ENCODE results near the gene LCK.

Gene LCK

DNA sequence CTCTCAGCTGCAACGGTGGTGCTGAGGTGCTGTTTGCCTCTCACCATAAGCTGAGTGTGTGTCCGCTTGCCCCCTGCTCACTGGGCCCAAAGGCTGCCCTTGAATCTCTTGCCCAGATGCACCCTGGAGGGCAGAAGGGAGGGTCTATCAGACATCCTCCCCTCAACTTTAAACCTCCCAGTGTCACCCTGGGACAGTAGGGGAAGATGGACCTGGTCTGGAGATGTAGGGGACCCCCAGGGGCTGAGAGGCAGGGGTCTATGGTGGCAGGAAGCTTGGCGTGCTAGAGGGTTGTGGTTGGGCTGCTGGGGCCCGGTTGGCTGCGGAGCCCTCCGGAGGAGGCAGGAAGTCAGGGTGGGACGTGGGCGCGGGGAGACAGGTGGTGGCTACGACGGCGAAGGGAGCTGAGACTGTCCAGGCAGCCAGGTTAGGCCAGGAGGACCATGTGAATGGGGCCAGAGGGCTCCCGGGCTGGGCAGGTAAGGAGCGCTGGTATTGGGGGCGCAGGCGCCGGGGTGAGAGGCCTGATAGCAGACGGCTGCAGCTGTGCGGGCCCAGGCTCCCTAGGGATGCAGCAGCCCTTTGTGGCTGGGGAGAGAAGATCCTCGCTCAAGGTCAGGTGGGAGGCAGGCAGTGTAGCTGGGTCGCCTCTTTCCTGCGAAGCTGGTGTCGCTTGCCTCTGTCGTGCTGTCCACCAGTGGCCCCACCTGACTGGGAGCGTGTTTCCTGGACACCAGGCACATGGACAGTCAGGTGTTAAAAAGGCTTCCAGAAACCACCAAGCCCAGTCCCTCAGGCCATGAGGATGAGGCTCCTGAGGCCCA, at the start of gene LCK:
LCK (plus strand) TSS at position 373 of the 824 bp plus-strand sequence. CDS start 23,065 bp downstream, outside the sequence.
- no peak within 1 kb of the TSS for H3K4me3 ChIP-seq (ENCODE audit: low read depth, low read length)
- no peak for DNase-seq (ENCODE audit: low read depth, low spot score)
- CTCF ChIA-PET = interaction anchor here (1.1 to 5.1 kb wide), 3 partner anchors 12 to 34 kb away, joined by 3 to 47 read pairs (median 4); no protein-coding TSS in a partner anchor
- no peak for TF ChIP-seq CTCF (IDR thresholded peaks at IDR 0.05; ENCODE audit: insufficient read depth, low read length, missing control alignments)
- POLR2A ChIA-PET = no interaction called here

GRCh38 chr1:32204943-32205361, 46.1 kb upstream of the LCK start:
- H3K4me3 ChIP-seq (ENCODE audit: low read depth, low read length) = peak overlapping the region; percentile 77
- ChIA-PET POLR2A (interaction anchor here (0.6 to 1.5 kb wide), 4 partner anchors 11 to 170 kb away, joined by 3 to 7 read pairs (median 5); partner anchors contain the start of gene MARCKSL1), CTCF (interaction anchor here (5.2 kb wide), 1 partner anchor 11 kb away, joined by 54 read pairs; no protein-coding TSS in a partner anchor)
- no peak for DNase-seq (ENCODE audit: low read depth, low spot score)
- TF ChIP-seq CTCF (IDR thresholded peaks at IDR 0.05; ENCODE audit: insufficient read depth, low read length, missing control alignments) = no peak

- ChIA-PET POLR2A (interaction anchor here (0.5 to 1.5 kb wide), 6 partner anchors 8 to 171 kb away, joined by 3 to 7 read pairs (median 4); partner anchors contain the start of gene MARCKSL1), CTCF (interaction anchor here (1.0 to 5.2 kb wide), 3 partner anchors 10 to 42 kb away, joined by 3 to 54 read pairs (median 6); no protein-coding TSS in a partner anchor)
- no peak for DNase-seq (ENCODE audit: low read depth, low spot score)
- peak within 1 kb of the TSS; percentile 77 for H3K4me3 ChIP-seq (ENCODE audit: low read depth, low read length)
- no peak for TF ChIP-seq CTCF (IDR thresholded peaks at IDR 0.05; ENCODE audit: insufficient read depth, low read length, missing control alignments)
Observed at GRCh38 chr1:32205401-32206370, 45.4 kb upstream of the LCK start, which contains the start of gene IQCC. Gene IQCC (plus strand): TSS chr1:32205671. CDS start chr1:32205682, 11 bp downstream.

GRCh38 chr1:32208469-32208868, 42.6 kb upstream of the LCK start:
- no peak overlapping the region for H3K4me3 ChIP-seq (ENCODE audit: low read depth, low read length)
- TF ChIP-seq CTCF (IDR thresholded peaks at IDR 0.05; ENCODE audit: insufficient read depth, low read length, missing control alignments) = no peak
- CTCF ChIA-PET = interaction anchor here (1.1 to 5.2 kb wide), 3 partner anchors 7 to 144 kb away, joined by 3 to 54 read pairs (median 6); no protein-coding TSS in a partner anchor
- POLR2A ChIA-PET = interaction anchor here (1.5 kb wide), 1 partner anchor 143 kb away, joined by 4 read pairs; no protein-coding TSS in a partner anchor
- no peak for DNase-seq (ENCODE audit: low read depth, low spot score)

DNA sequence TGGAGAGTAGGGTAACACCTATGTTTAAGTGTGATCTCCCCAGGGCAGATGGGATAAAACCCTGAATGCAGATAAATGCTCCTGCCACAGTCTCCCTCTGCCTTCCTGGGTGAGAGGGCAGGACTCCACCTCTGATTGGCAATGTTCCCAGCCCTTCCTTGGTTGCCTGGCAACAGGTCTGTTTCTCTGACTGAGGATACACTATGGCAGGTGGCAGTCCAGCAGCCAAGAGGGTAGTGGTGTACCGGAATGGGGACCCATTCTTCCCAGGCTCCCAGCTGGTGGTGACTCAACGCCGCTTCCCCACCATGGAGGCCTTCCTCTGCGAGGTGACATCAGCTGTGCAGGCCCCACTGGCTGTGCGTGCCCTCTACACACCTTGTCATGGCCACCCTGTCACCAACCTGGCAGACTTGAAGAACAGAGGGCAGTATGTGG, 42.2 kb upstream of the LCK start, which contains the start of gene DCDC2B:
DCDC2B (plus strand) TSS at position 199 of the 438 bp plus-strand sequence; CDS start at position 204, 5 bp downstream.
- DNase-seq (ENCODE audit: low read depth, low spot score) = no peak
- CTCF ChIA-PET = interaction anchor here (1.1 to 1.6 kb wide), 2 partner anchors 10 to 144 kb away, joined by 3 to 6 read pairs; no protein-coding TSS in a partner anchor
- POLR2A ChIA-PET = interaction anchor here (1.5 kb wide), 1 partner anchor 143 kb away, joined by 4 read pairs; no protein-coding TSS in a partner anchor
- TF ChIP-seq CTCF (IDR thresholded peaks at IDR 0.05; ENCODE audit: insufficient read depth, low read length, missing control alignments) = no peak
- H3K4me3 ChIP-seq (ENCODE audit: low read depth, low read length) = no peak within 1 kb of the TSS
